ENCODE data around the gene MROH2A. TPM values are rescaled to one million over a fixed set of nuclear protein-coding genes. Genes with fewer than 3 reads are reported as not detected.

The MROH2A gene
- total and polyA plus RNA-seq, 5 experiments from 2014 or later: not detected

GRCh38 chr2:233839447-233839820 lies 61.3 kb downstream of the MROH2A start:
- Mint-ChIP-seq H3K36me3 (no peaks in the 10 kb centered on the region), H3K4me1 (no peaks in the 10 kb centered on the region), H3K9me3 (no peaks in the 10 kb centered on the region), H3K27me3 (no peaks in the 10 kb centered on the region), H3K4me3 (no peak overlapping the region), H3K27ac (no peak overlapping the region)
- POLR2A ChIA-PET: no interaction called here
- DNase-seq: peak in 1 of 10 donors; percentile 43
- ATAC-seq: no peak

- no peak for ATAC-seq
- Mint-ChIP-seq H3K27me3 (no peaks in the 10 kb centered on the region), H3K27ac (no peak overlapping the region), H3K36me3 (no peaks in the 10 kb centered on the region), H3K4me3 (no peak overlapping the region), H3K4me1 (peaks cover 0 to under 1% (median 0%) of the 10 kb centered on the region in 4 donors), H3K9me3 (no peaks in the 10 kb centered on the region)
- POLR2A ChIA-PET: no interaction called here
- no peak for DNase-seq
These were observed 62.4 kb downstream of the MROH2A start for GRCh38 chr2:233840520-233840919.

GRCh38 chr2:233841183-233841582 lies 63.1 kb downstream of the MROH2A start:
- no peak overlapping the region for H3K27ac Mint-ChIP-seq
- H3K27me3 Mint-ChIP-seq: no peaks in the 10 kb centered on the region
- POLR2A ChIA-PET: no interaction called here
- H3K4me1 Mint-ChIP-seq: peaks cover 0 to 4% (median 0%) of the 10 kb centered on the region in 4 donors
- DNase-seq (no peak), ATAC-seq (no peak)
- no peaks in the 10 kb centered on the region for H3K36me3 Mint-ChIP-seq
- H3K4me3 Mint-ChIP-seq: no peak overlapping the region
- H3K9me3 Mint-ChIP-seq: no peaks in the 10 kb centered on the region

- no peak for ATAC-seq
- H3K36me3 Mint-ChIP-seq: no peaks in the 10 kb centered on the region
- H3K4me3 Mint-ChIP-seq: no peak overlapping the region
- no peak for DNase-seq
- no peaks in the 10 kb centered on the region for H3K9me3 Mint-ChIP-seq
- H3K27me3 Mint-ChIP-seq: peaks cover 0 to 8% (median 0%) of the 10 kb centered on the region in 5 donors
- POLR2A ChIA-PET: no interaction called here
- no peak overlapping the region for H3K27ac Mint-ChIP-seq
- H3K4me1 Mint-ChIP-seq: peaks cover 0 to 11% (median 0%) of the 10 kb centered on the region in 4 donors
These were observed 66.1 kb downstream of the MROH2A start for GRCh38 chr2:233844064-233844807.

GRCh38 chr2:233844836-233845235 lies 66.7 kb downstream of the MROH2A start:
- H3K4me1 Mint-ChIP-seq: peaks cover 0 to 11% (median 0%) of the 10 kb centered on the region in 4 donors
- POLR2A ChIA-PET: no interaction called here
- H3K4me3 Mint-ChIP-seq: no peak overlapping the region
- DNase-seq: no peak
- H3K27ac Mint-ChIP-seq: no peak overlapping the region
- peaks cover 0 to 8% (median 0%) of the 10 kb centered on the region in 5 donors for H3K27me3 Mint-ChIP-seq
- no peaks in the 10 kb centered on the region for H3K9me3 Mint-ChIP-seq
- ATAC-seq: no peak
- no peaks in the 10 kb centered on the region for H3K36me3 Mint-ChIP-seq

- ATAC-seq (no peak), DNase-seq (no peak)
- POLR2A ChIA-PET: no interaction called here
- no peaks in the 10 kb centered on the region for H3K36me3 Mint-ChIP-seq
- H3K4me1 Mint-ChIP-seq: peaks cover 0 to 11% (median 0%) of the 10 kb centered on the region in 4 donors
- H3K27ac Mint-ChIP-seq: no peak overlapping the region
- no peaks in the 10 kb centered on the region for H3K9me3 Mint-ChIP-seq
- no peak overlapping the region for H3K4me3 Mint-ChIP-seq
- peaks cover 0 to 8% (median 0%) of the 10 kb centered on the region in 5 donors for H3K27me3 Mint-ChIP-seq
These were observed 67.4 kb downstream of the MROH2A start for GRCh38 chr2:233845301-233846060.

GRCh38 chr2:233846387-233847247 lies 68.5 kb downstream of the MROH2A start:
- Mint-ChIP-seq H3K9me3 (no peaks in the 10 kb centered on the region), H3K36me3 (no peaks in the 10 kb centered on the region), H3K27ac (no peak overlapping the region), H3K27me3 (peaks cover 0 to 8% (median 0%) of the 10 kb centered on the region in 5 donors), H3K4me3 (no peak overlapping the region), H3K4me1 (peaks cover 0 to 12% (median 0%) of the 10 kb centered on the region in 4 donors)
- ATAC-seq (no peak), DNase-seq (no peak)
- POLR2A ChIA-PET: no interaction called here

GRCh38 chr2:233847248-233847898 lies 69.2 kb downstream of the MROH2A start:
- Mint-ChIP-seq H3K4me1 (peaks cover 0 to 19% (median 0%) of the 10 kb centered on the region in 4 donors), H3K27ac (no peak overlapping the region), H3K9me3 (no peaks in the 10 kb centered on the region), H3K4me3 (no peak overlapping the region), H3K27me3 (peaks cover 0 to 8% (median 0%) of the 10 kb centered on the region in 5 donors), H3K36me3 (no peaks in the 10 kb centered on the region)
- ATAC-seq: no peak
- POLR2A ChIA-PET: no interaction called here
- no peak for DNase-seq

- H3K9me3 Mint-ChIP-seq: no peaks in the 10 kb centered on the region
- POLR2A ChIA-PET: no interaction called here
- DNase-seq (peak in 1 of 10 donors; percentile 49), ATAC-seq (no peak)
- peaks cover 0 to 26% (median 1%) of the 10 kb centered on the region in 4 donors for H3K4me1 Mint-ChIP-seq
- peaks cover 0 to 10% (median 3%) of the 10 kb centered on the region in 5 donors for H3K27me3 Mint-ChIP-seq
- no peaks in the 10 kb centered on the region for H3K36me3 Mint-ChIP-seq
- no peak overlapping the region for H3K4me3 Mint-ChIP-seq
- no peak overlapping the region for H3K27ac Mint-ChIP-seq
These were observed 70.1 kb downstream of the MROH2A start for GRCh38 chr2:233848276-233848675.

- ATAC-seq (no peak), DNase-seq (peak in 1 of 10 donors; percentile 38)
- no peak overlapping the region for H3K27ac Mint-ChIP-seq
- H3K9me3 Mint-ChIP-seq: no peaks in the 10 kb centered on the region
- POLR2A ChIA-PET: no interaction called here
- H3K36me3 Mint-ChIP-seq: peaks cover 0 to 3% (median 0%) of the 10 kb centered on the region in 3 donors
- peaks cover 4 to 36% (median 10%) of the 10 kb centered on the region in 4 donors for H3K4me1 Mint-ChIP-seq
- no peak overlapping the region for H3K4me3 Mint-ChIP-seq
- H3K27me3 Mint-ChIP-seq: peaks cover 0 to 14% (median 8%) of the 10 kb centered on the region in 5 donors
These were observed 71.6 kb downstream of the MROH2A start for GRCh38 chr2:233849607-233850271.

GRCh38 chr2:233850745-233851144 lies 72.6 kb downstream of the MROH2A start:
- Mint-ChIP-seq H3K27me3 (peaks cover 0 to 14% (median 8%) of the 10 kb centered on the region in 5 donors), H3K4me1 (peaks cover 5 to 37% (median 16%) of the 10 kb centered on the region in 4 donors), H3K9me3 (no peaks in the 10 kb centered on the region), H3K36me3 (peaks cover 0 to 3% (median 0%) of the 10 kb centered on the region in 3 donors), H3K27ac (no peak overlapping the region), H3K4me3 (no peak overlapping the region)
- no peak for ATAC-seq
- POLR2A ChIA-PET: no interaction called here
- no peak for DNase-seq

GRCh38 chr2:233851169-233851568 lies 73.0 kb downstream of the MROH2A start:
- ATAC-seq (no peak), DNase-seq (no peak)
- H3K4me1 Mint-ChIP-seq: peaks cover 7 to 35% (median 16%) of the 10 kb centered on the region in 4 donors
- peaks cover 0 to 14% (median 8%) of the 10 kb centered on the region in 5 donors for H3K27me3 Mint-ChIP-seq
- H3K27ac Mint-ChIP-seq: no peak overlapping the region
- H3K4me3 Mint-ChIP-seq: no peak overlapping the region
- peaks cover 0 to 3% (median 0%) of the 10 kb centered on the region in 3 donors for H3K36me3 Mint-ChIP-seq
- POLR2A ChIA-PET: no interaction called here
- H3K9me3 Mint-ChIP-seq: no peaks in the 10 kb centered on the region
